Liver (tissue), 9 donors: Measurements from ENCODE around the gene URM1. TPM values are rescaled to one million over a fixed set of nuclear protein-coding genes. Genes with fewer than 3 reads are reported as not detected.

Source experiments
- DNase-seq: peaks from one replicate; pipeline ENCODE4 v3.0.0-alpha.2; 2017; ENCODE audit warnings: low spot score
- H3K27ac ChIP-seq, 2 donors: one replicate each; pipeline ENCODE4 v1.7.0; 2013; ENCODE audit warnings: inconsistent platforms in 2 of 2, low read length in 2 of 2, control low read depth in 1 of 2, low read depth in 1 of 2, mild to moderate bottlenecking in 1 of 2
- H3K27me3 ChIP-seq, 4 donors: one replicate each; pipeline versions ENCODE4 v1.6.1 to v1.7.0; 2013; ENCODE audit warnings: low read length in 3 of 4, inconsistent platforms in 1 of 4, mild to moderate bottlenecking in 1 of 4, moderate library complexity in 1 of 4; ENCODE audit not compliant: control insufficient read depth in 4 of 4, insufficient read depth in 4 of 4
- H3K36me3 ChIP-seq, 4 donors: one replicate each; pipeline versions ENCODE4 v1.6.1 to v1.7.0; 2013; ENCODE audit warnings: low read length in 3 of 4, mild to moderate bottlenecking in 3 of 4, low read depth in 1 of 4, moderate library complexity in 1 of 4; ENCODE audit not compliant: control insufficient read depth in 4 of 4, insufficient read depth in 3 of 4
- H3K4me1 ChIP-seq, 4 donors: one replicate each; pipeline versions ENCODE4 v1.6.1 to v1.7.0; 2013; ENCODE audit warnings: low read length in 3 of 4, mild to moderate bottlenecking in 3 of 4, moderate library complexity in 1 of 4; ENCODE audit not compliant: control insufficient read depth in 4 of 4, insufficient read depth in 4 of 4
- H3K4me3 ChIP-seq, 3 donors: one replicate each; pipeline versions ENCODE4 v1.6.1 to v1.7.0; 2013; ENCODE audit warnings: low read length in 3 of 3, control low read depth in 1 of 3, low read depth in 1 of 3, mild to moderate bottlenecking in 1 of 3
- H3K9ac ChIP-seq, 2 donors: one replicate each; pipeline ENCODE4 v1.7.0; 2013; ENCODE audit warnings: low read length in 2 of 2, mild to moderate bottlenecking in 2 of 2, moderate library complexity in 2 of 2, control low read depth in 1 of 2, low read depth in 1 of 2
- H3K9me3 ChIP-seq, 4 donors: one replicate each; pipeline versions ENCODE4 v1.6.1 to v1.7.0; 2013; ENCODE audit warnings: low read length in 3 of 4; ENCODE audit not compliant: control insufficient read depth in 4 of 4
- ATF3 ChIP-seq: IDR thresholded peaks from 2 replicates; pipeline ENCODE4 v1.6.1; 2016; ENCODE audit warnings: antibody characterized with exemption
- EGR1 ChIP-seq, 2 donors: IDR thresholded peaks; 2 replicates each; pipeline ENCODE4 v1.6.1; 2016 to 2018; ENCODE audit warnings: antibody characterized with exemption in 2 of 2, low read depth in 2 of 2
- FOXA1 ChIP-seq: IDR thresholded peaks from 2 replicates; pipeline ENCODE4 v1.6.1; 2016; ENCODE audit warnings: antibody characterized with exemption
- FOXA2 ChIP-seq: IDR thresholded peaks from 2 replicates; pipeline ENCODE4 v1.6.1; 2016; ENCODE audit warnings: antibody characterized with exemption
- GABPA ChIP-seq, 2 donors: IDR thresholded peaks in 1 of 2; conservative IDR thresholded peaks in 1 of 2; 2 replicates each; pipeline ENCODE4 v1.6.1; 2016; ENCODE audit warnings: antibody characterized with exemption in 2 of 2, mild to moderate bottlenecking in 1 of 2, moderate library complexity in 1 of 2
- HNF4G ChIP-seq: IDR thresholded peaks from 2 replicates; pipeline ENCODE4 v1.6.1; 2016; ENCODE audit warnings: antibody characterized with exemption
- MAX ChIP-seq: IDR thresholded peaks from 2 replicates; pipeline ENCODE4 v1.6.1; 2016; ENCODE audit warnings: antibody characterized with exemption
- NR2F2 ChIP-seq: IDR thresholded peaks from 2 replicates; pipeline ENCODE4 v1.6.1; 2016; ENCODE audit warnings: antibody characterized with exemption
- RAD21 ChIP-seq, 2 donors: IDR thresholded peaks; 2 replicates each; pipeline ENCODE4 v1.6.1; 2016; ENCODE audit warnings: antibody characterized with exemption in 2 of 2, mild to moderate bottlenecking in 2 of 2
- REST ChIP-seq: IDR thresholded peaks from 2 replicates; pipeline ENCODE4 v1.6.1; 2016; ENCODE audit warnings: antibody characterized with exemption, mild to moderate bottlenecking
- RXRA ChIP-seq, 2 donors: IDR thresholded peaks; 2 replicates each; pipeline ENCODE4 v1.6.1; 2017 to 2018; ENCODE audit warnings: antibody characterized with exemption in 2 of 2, mild to moderate bottlenecking in 1 of 2
- SP1 ChIP-seq: IDR thresholded peaks from 2 replicates; pipeline ENCODE4 v1.6.1; 2018; ENCODE audit warnings: antibody characterized with exemption, mild to moderate bottlenecking
- TAF1 ChIP-seq: conservative IDR thresholded peaks from 2 replicates; pipeline ENCODE4 v1.6.1; 2016; ENCODE audit warnings: antibody characterized with exemption, mild to moderate bottlenecking
- YY1 ChIP-seq: IDR thresholded peaks from 2 replicates; pipeline ENCODE4 v1.6.1; 2016; ENCODE audit warnings: antibody characterized with exemption, mild to moderate bottlenecking
- WGBS: extraction: QIAGEN DNeasy Blood & Tissue Kit; methylation state at CpG from one replicate; pipeline ENCODE4 v1.1.7; 2013; 5-methylcytosine and 5-hydroxymethylcytosine counted together
- polyA plus RNA-seq, 2 donors: library from polyadenylated mRNA; stranded (reverse) in 1 of 2; unstranded in 1 of 2; fragments of 200-250 nt in 1 of 2; fragments of >200 nt in 1 of 2; fragmentation: Nextera tagmentation in 1 of 2; extraction: Ambion mirVana in 1 of 2; gene quantifications; one replicate each; pipeline versions ENCODE4 v1.2.1 to v1.2.3, GENCODE V29; 2013 to 2015
- total RNA-seq, 2 donors: library from RNA; depleted of rRNA; stranded (reverse); fragments of >200 nt; gene quantifications; one replicate each; pipeline ENCODE4 v1.2.3, GENCODE V29; 2014
- TF ChIP-seq, protein P1 (sequence below): IDR thresholded peaks from 2 replicates; pipeline ENCODE4 v1.6.1; 2016; ENCODE audit warnings: antibody characterized with exemption
- TF ChIP-seq, protein P2 (sequence below): fragments of 150-350 bp; IDR thresholded peaks from 2 replicates; pipeline ENCODE4 v1.5.1; 2017; ENCODE audit warnings: improper control_type of control experiment, low read depth, low read length; ENCODE audit not compliant: missing input control
- donor health status: healthy.
- donor health status: healthy.
- donor health status: healthy.
- donor health status: healthy.
- donor health status: healthy.

URM1 gene
- total and polyA plus RNA-seq, 4 donors, result 12.1 to 35.0 (median 19.5) TPM

DNA sequence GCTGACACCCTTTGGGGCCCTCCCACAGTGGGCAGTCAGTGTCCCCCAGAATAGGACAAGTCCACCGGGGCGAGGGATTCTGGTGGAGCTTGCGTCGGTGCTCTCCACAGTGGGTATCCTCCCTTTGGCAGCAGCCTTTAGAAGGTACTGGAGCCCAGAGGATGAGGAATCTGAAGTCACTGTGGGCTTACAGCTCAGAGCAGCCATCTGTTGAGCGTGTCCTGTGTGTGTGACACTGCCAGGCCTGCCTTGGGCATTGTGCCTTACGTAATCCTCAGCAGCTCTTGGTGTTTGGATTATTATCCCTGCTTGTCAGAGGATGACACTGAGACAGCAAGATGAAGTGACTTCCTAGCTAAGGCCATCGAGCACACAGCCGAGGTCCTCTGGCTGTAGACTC, 12.6 kb downstream of the URM1 start:
- H3K4me3 ChIP-seq, result no peak overlapping the region
- no peak for DNase-seq
- 94% methylated on average over 8 of the region's 8 CpGs for WGBS
- no peaks in the 10 kb centered on the region for H3K4me1 ChIP-seq
- peaks cover 4 to 50% (median 23%) of the 10 kb centered on the region in 4 donors for H3K36me3 ChIP-seq
- no peak overlapping the region for H3K9ac ChIP-seq
- TF ChIP-seq FOXA1 (no peak), SP1 (no peak), TAF1 (no peak), EGR1 (IDR thresholded peaks at IDR 0.05; ENCODE audit: low read depth in 2 of 2) (no peak), RXRA (IDR thresholded peaks at IDR 0.05) (no peak), YY1 (no peak)
- TF ChIP-seq, protein P1, sequence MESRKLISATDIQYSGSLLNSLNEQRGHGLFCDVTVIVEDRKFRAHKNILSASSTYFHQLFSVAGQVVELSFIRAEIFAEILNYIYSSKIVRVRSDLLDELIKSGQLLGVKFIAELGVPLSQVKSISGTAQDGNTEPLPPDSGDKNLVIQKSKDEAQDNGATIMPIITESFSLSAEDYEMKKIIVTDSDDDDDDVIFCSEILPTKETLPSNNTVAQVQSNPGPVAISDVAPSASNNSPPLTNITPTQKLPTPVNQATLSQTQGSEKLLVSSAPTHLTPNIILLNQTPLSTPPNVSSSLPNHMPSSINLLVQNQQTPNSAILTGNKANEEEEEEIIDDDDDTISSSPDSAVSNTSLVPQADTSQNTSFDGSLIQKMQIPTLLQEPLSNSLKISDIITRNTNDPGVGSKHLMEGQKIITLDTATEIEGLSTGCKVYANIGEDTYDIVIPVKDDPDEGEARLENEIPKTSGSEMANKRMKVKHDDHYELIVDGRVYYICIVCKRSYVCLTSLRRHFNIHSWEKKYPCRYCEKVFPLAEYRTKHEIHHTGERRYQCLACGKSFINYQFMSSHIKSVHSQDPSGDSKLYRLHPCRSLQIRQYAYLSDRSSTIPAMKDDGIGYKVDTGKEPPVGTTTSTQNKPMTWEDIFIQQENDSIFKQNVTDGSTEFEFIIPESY, result no peak
- TF ChIP-seq, protein P2, sequence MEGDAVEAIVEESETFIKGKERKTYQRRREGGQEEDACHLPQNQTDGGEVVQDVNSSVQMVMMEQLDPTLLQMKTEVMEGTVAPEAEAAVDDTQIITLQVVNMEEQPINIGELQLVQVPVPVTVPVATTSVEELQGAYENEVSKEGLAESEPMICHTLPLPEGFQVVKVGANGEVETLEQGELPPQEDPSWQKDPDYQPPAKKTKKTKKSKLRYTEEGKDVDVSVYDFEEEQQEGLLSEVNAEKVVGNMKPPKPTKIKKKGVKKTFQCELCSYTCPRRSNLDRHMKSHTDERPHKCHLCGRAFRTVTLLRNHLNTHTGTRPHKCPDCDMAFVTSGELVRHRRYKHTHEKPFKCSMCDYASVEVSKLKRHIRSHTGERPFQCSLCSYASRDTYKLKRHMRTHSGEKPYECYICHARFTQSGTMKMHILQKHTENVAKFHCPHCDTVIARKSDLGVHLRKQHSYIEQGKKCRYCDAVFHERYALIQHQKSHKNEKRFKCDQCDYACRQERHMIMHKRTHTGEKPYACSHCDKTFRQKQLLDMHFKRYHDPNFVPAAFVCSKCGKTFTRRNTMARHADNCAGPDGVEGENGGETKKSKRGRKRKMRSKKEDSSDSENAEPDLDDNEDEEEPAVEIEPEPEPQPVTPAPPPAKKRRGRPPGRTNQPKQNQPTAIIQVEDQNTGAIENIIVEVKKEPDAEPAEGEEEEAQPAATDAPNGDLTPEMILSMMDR, result no peak
- H3K27me3 ChIP-seq, result no peaks in the 10 kb centered on the region
- no peak overlapping the region for H3K27ac ChIP-seq
- no peaks in the 10 kb centered on the region for H3K9me3 ChIP-seq

DNA sequence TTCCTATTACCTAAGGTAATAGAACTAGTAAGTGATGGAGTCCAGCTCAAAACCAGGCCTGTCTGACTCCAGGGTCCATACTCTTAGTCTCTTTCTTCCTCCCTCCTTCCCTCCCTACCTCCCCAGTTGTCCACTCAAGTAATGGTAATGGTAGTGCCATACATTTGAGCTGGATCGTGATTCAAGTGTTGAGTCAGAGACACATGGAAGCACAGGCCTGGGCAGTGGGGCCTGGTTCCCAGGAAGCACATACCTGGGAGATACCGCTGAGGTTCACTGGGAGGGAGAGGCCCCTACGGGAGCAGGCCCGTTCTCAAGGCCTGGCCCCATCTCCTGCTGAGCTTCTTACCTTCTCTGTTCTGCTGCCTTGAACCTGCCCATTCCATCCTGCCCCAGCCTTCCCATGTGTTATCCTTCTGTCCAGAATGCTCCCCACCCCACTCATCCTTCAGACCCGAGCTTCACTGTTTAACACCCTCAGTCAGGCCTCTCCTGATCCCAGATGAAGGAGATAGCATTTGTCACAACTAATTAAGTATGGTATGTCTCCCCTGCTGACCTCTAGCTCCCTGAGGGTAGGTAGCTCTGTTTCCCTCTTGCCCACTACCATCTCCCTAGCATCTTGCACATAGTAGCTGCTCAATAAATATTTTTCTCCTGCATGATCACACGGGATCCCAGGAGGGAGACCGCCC, 13.8 kb downstream of the URM1 start:
- Histone ChIP-seq H3K36me3 (peaks cover 10 to 62% (median 28%) of the 10 kb centered on the region in 4 donors), H3K4me3 (no peak overlapping the region), H3K4me1 (no peaks in the 10 kb centered on the region), H3K9ac (no peak overlapping the region), H3K27ac (no peak overlapping the region), H3K27me3 (no peaks in the 10 kb centered on the region), H3K9me3 (no peaks in the 10 kb centered on the region)
- 94% methylated on average over 7 of the region's 7 CpGs for WGBS
- DNase-seq, result no peak
- TF ChIP-seq ATF3, result no peak
- TF ChIP-seq YY1, result no peak
- TF ChIP-seq TAF1, result no peak
- TF ChIP-seq FOXA1, result no peak
- TF ChIP-seq RXRA (IDR thresholded peaks at IDR 0.05), result no peak
- no peak for TF ChIP-seq MAX
- no peak for TF ChIP-seq GABPA (IDR thresholded peaks at IDR 0.05 in 1 of 2, conservative IDR thresholded peaks at IDR 0.05 in 1 of 2)
- TF ChIP-seq, protein P1, result no peak
- no peak for TF ChIP-seq HNF4G
- no peak for TF ChIP-seq NR2F2
- TF ChIP-seq SP1, result no peak
- TF ChIP-seq, protein P2, result no peak
- TF ChIP-seq REST, result no peak
- TF ChIP-seq RAD21 (IDR thresholded peaks at IDR 0.05), result no peak
- TF ChIP-seq FOXA2, result no peak
